ENCODE data around the gene ITGB6. TPM values are rescaled to one million over a fixed set of nuclear protein-coding genes. Genes with fewer than 3 reads are reported as not detected.
A peak's percentile ranks its signal among the peaks of the same experiment; 100 is the strongest.
"Not testable (repeated sequence)": the region's sequence is repeated elsewhere in the genome, so short reads cannot be mapped to it uniquely, and the experiment has no call there.

ITGB6 gene
- total and polyA plus RNA-seq, 2 donors = 0.32 to 0.33 TPM

- Histone ChIP-seq H3K27ac (ENCODE audit: low read depth in 1 of 2, low read length in 1 of 2) (no peak overlapping the region), H3K36me3 (ENCODE audit: control insufficient read depth in 2 of 2, insufficient read depth in 2 of 2, low read length in 1 of 2) (no peaks in the 10 kb centered on the region), H3K9me3 (ENCODE audit: control insufficient read depth in 2 of 2, insufficient read depth in 1 of 2, low read length in 1 of 2) (no peaks in the 10 kb centered on the region), H3K4me3 (ENCODE audit: low read length in 2 of 2) (no peak overlapping the region), H3K27me3 (ENCODE audit: control insufficient read depth in 2 of 2, insufficient read depth in 1 of 2, low read length in 1 of 2) (no peaks in the 10 kb centered on the region), H3K4me1 (ENCODE audit: control insufficient read depth in 2 of 2, insufficient read depth in 2 of 2, low read length in 2 of 2) (no peaks in the 10 kb centered on the region)
- 95% methylated on average over 4 of the region's 4 CpGs for WGBS
- no peak for DNase-seq (ENCODE audit: low read depth in 6 of 9, low spot score in 9 of 9)
Measured at GRCh38 chr2:160156100-160156499, 44.0 kb downstream of the ITGB6 start.

GRCh38 chr2:160148419-160148818, 51.7 kb downstream of the ITGB6 start:
- H3K36me3 ChIP-seq (ENCODE audit: control insufficient read depth in 2 of 2, insufficient read depth in 2 of 2, low read length in 1 of 2); H3K27ac ChIP-seq (ENCODE audit: low read depth in 1 of 2, low read length in 1 of 2); DNase-seq (ENCODE audit: low read depth in 6 of 9, low spot score in 9 of 9); H3K9me3 ChIP-seq (ENCODE audit: control insufficient read depth in 2 of 2, insufficient read depth in 1 of 2, low read length in 1 of 2); H3K27me3 ChIP-seq (ENCODE audit: control insufficient read depth in 2 of 2, insufficient read depth in 1 of 2, low read length in 1 of 2); H3K4me3 ChIP-seq (ENCODE audit: low read length in 2 of 2); H3K4me1 ChIP-seq (ENCODE audit: control insufficient read depth in 2 of 2, insufficient read depth in 2 of 2, low read length in 2 of 2): not testable (repeated sequence)
- WGBS = 96% methylated on average over 8 of the region's 8 CpGs

DNA sequence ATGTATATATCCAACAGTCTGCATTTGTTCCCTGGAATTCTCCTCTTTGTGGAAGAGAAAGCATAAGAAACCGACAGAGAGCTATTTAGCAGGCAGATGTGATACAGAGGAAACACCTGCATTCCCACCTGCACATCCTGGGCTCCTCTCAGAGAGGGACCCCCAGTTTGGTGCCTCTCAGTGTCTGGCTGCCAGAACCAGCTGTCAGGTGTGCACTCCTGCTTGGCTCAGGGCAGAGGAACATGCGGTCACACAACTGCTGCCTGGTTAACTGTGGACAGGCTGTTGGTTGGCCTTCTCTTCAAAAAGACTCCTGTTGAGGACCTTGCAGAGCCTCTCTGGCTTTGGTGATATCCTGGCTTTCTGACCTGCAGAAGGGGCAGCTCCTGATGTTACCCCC, 54.6 kb downstream of the ITGB6 start:
- no peaks in the 10 kb centered on the region for H3K27me3 ChIP-seq (ENCODE audit: control insufficient read depth in 2 of 2, insufficient read depth in 1 of 2, low read length in 1 of 2)
- H3K4me1 ChIP-seq (ENCODE audit: control insufficient read depth in 2 of 2, insufficient read depth in 2 of 2, low read length in 2 of 2) = no peaks in the 10 kb centered on the region
- peak in 3 of 9 donors; percentile 11 to 36 (median 19) for DNase-seq (ENCODE audit: low read depth in 6 of 9, low spot score in 9 of 9)
- H3K9me3 ChIP-seq (ENCODE audit: control insufficient read depth in 2 of 2, insufficient read depth in 1 of 2, low read length in 1 of 2) = peaks cover 0 to 3% of the 10 kb centered on the region in 2 donors
- WGBS = 33% methylated on average over 2 of the region's 2 CpGs
- H3K27ac ChIP-seq (ENCODE audit: low read depth in 1 of 2, low read length in 1 of 2) = no peak overlapping the region
- H3K4me3 ChIP-seq (ENCODE audit: low read length in 2 of 2) = no peak overlapping the region
- no peaks in the 10 kb centered on the region for H3K36me3 ChIP-seq (ENCODE audit: control insufficient read depth in 2 of 2, insufficient read depth in 2 of 2, low read length in 1 of 2)

- Histone ChIP-seq H3K27ac (ENCODE audit: low read depth in 1 of 2, low read length in 1 of 2) (no peak overlapping the region), H3K4me1 (ENCODE audit: control insufficient read depth in 2 of 2, insufficient read depth in 2 of 2, low read length in 2 of 2) (no peaks in the 10 kb centered on the region), H3K4me3 (ENCODE audit: low read length in 2 of 2) (no peak overlapping the region), H3K27me3 (ENCODE audit: control insufficient read depth in 2 of 2, insufficient read depth in 1 of 2, low read length in 1 of 2) (no peaks in the 10 kb centered on the region), H3K36me3 (ENCODE audit: control insufficient read depth in 2 of 2, insufficient read depth in 2 of 2, low read length in 1 of 2) (no peaks in the 10 kb centered on the region), H3K9me3 (ENCODE audit: control insufficient read depth in 2 of 2, insufficient read depth in 1 of 2, low read length in 1 of 2) (peaks cover 0 to 3% of the 10 kb centered on the region in 2 donors)
- WGBS = 74% methylated on average over 9 of the region's 9 CpGs
- DNase-seq (ENCODE audit: low read depth in 6 of 9, low spot score in 9 of 9) = no peak
Measured at GRCh38 chr2:160144280-160144990, 55.6 kb downstream of the ITGB6 start.

- WGBS = 98% methylated on average over 6 of the region's 6 CpGs
- no peak overlapping the region for H3K27ac ChIP-seq (ENCODE audit: low read depth in 1 of 2, low read length in 1 of 2)
Measured at GRCh38 chr2:160142472-160142871, 57.6 kb downstream of the ITGB6 start.

DNA sequence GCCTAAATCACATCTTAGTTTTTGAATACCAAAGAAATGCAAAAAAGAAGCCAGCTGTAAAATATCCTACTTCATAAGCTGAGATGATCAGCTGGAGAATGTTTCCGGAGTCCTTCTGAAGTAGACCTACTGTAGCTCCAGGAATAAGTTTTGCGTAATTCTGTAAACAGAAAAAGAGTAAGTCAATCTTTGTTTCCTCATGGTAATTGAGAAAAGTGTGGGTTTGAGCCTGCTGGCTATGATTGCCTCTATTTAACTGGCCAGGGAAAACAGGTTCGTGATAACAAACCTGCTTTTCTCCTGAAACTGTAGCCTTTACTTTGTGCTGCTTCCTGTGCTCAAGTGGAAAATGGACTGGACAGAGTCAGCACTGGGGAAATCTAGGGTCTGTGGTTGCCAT, 58.2 kb downstream of the ITGB6 start:
- Histone ChIP-seq H3K27me3 (ENCODE audit: control insufficient read depth in 2 of 2, insufficient read depth in 1 of 2, low read length in 1 of 2) (no peaks in the 10 kb centered on the region), H3K36me3 (ENCODE audit: control insufficient read depth in 2 of 2, insufficient read depth in 2 of 2, low read length in 1 of 2) (no peaks in the 10 kb centered on the region), H3K4me3 (ENCODE audit: low read length in 2 of 2) (no peak overlapping the region), H3K4me1 (ENCODE audit: control insufficient read depth in 2 of 2, insufficient read depth in 2 of 2, low read length in 2 of 2) (no peaks in the 10 kb centered on the region), H3K27ac (ENCODE audit: low read depth in 1 of 2, low read length in 1 of 2) (no peak overlapping the region), H3K9me3 (ENCODE audit: control insufficient read depth in 2 of 2, insufficient read depth in 1 of 2, low read length in 1 of 2) (peaks cover 0 to 3% of the 10 kb centered on the region in 2 donors)
- DNase-seq (ENCODE audit: low read depth in 6 of 9, low spot score in 9 of 9) = no peak
- 97% methylated on average over 3 of the region's 3 CpGs for whole genome bisulfite sequencing

More at GRCh38 chr2:160142472-160142871, 57.6 kb downstream of the ITGB6 start:
- Histone ChIP-seq H3K4me1 (ENCODE audit: control insufficient read depth in 2 of 2, insufficient read depth in 2 of 2, low read length in 2 of 2) (no peaks in the 10 kb centered on the region), H3K9me3 (ENCODE audit: control insufficient read depth in 2 of 2, insufficient read depth in 1 of 2, low read length in 1 of 2) (peaks cover 0 to 3% of the 10 kb centered on the region in 2 donors), H3K27me3 (ENCODE audit: control insufficient read depth in 2 of 2, insufficient read depth in 1 of 2, low read length in 1 of 2) (no peaks in the 10 kb centered on the region), H3K36me3 (ENCODE audit: control insufficient read depth in 2 of 2, insufficient read depth in 2 of 2, low read length in 1 of 2) (no peaks in the 10 kb centered on the region), H3K4me3 (ENCODE audit: low read length in 2 of 2) (no peak overlapping the region)
- no peak for DNase-seq (ENCODE audit: low read depth in 6 of 9, low spot score in 9 of 9)

DNA sequence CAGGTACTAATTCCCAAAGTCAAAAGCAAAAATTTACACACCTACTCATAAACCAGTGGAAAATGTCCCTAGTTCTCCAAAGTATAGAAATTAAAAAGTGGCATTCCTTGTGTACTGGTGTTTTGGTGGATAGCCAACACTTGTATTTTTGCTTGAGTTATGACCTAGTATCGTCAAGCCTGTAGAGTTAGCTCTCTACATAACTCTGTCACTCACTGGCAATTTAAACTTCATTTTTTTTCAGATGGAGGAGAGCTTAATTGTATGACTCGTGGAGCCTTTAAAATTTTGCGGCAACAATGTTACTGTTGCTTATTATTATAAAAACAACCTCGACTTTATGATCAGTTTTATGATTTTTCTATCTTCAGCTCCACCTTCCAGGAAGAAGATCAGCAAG, 58.7 kb downstream of the ITGB6 start:
- DNase-seq (ENCODE audit: low read depth in 6 of 9, low spot score in 9 of 9) = no peak
- WGBS = 95% methylated on average over 4 of the region's 4 CpGs

GRCh38 chr2:160140471-160140870, 59.6 kb downstream of the ITGB6 start:
- H3K4me1 ChIP-seq (ENCODE audit: control insufficient read depth in 2 of 2, insufficient read depth in 2 of 2, low read length in 2 of 2) = no peaks in the 10 kb centered on the region
- 98% methylated on average over 4 of the region's 4 CpGs for WGBS
- peaks cover 0 to 2% of the 10 kb centered on the region in 2 donors for H3K9me3 ChIP-seq (ENCODE audit: control insufficient read depth in 2 of 2, insufficient read depth in 1 of 2, low read length in 1 of 2)
- no peaks in the 10 kb centered on the region for H3K36me3 ChIP-seq (ENCODE audit: control insufficient read depth in 2 of 2, insufficient read depth in 2 of 2, low read length in 1 of 2)
- DNase-seq (ENCODE audit: low read depth in 6 of 9, low spot score in 9 of 9) = no peak
- no peaks in the 10 kb centered on the region for H3K27me3 ChIP-seq (ENCODE audit: control insufficient read depth in 2 of 2, insufficient read depth in 1 of 2, low read length in 1 of 2)
- H3K27ac ChIP-seq (ENCODE audit: low read depth in 1 of 2, low read length in 1 of 2) = no peak overlapping the region
- H3K4me3 ChIP-seq (ENCODE audit: low read length in 2 of 2) = no peak overlapping the region

More for the DNA sequence above, 58.7 kb downstream of the ITGB6 start:
- H3K27me3 ChIP-seq (ENCODE audit: control insufficient read depth in 2 of 2, insufficient read depth in 1 of 2, low read length in 1 of 2) = no peaks in the 10 kb centered on the region
- no peaks in the 10 kb centered on the region for H3K36me3 ChIP-seq (ENCODE audit: control insufficient read depth in 2 of 2, insufficient read depth in 2 of 2, low read length in 1 of 2)
- H3K9me3 ChIP-seq (ENCODE audit: control insufficient read depth in 2 of 2, insufficient read depth in 1 of 2, low read length in 1 of 2) = peaks cover 0 to 3% of the 10 kb centered on the region in 2 donors
- no peak overlapping the region for H3K27ac ChIP-seq (ENCODE audit: low read depth in 1 of 2, low read length in 1 of 2)
- no peak overlapping the region for H3K4me3 ChIP-seq (ENCODE audit: low read length in 2 of 2)
- no peaks in the 10 kb centered on the region for H3K4me1 ChIP-seq (ENCODE audit: control insufficient read depth in 2 of 2, insufficient read depth in 2 of 2, low read length in 2 of 2)

GRCh38 chr2:160139991-160140390, 60.1 kb downstream of the ITGB6 start:
- no peaks in the 10 kb centered on the region for H3K27me3 ChIP-seq (ENCODE audit: control insufficient read depth in 2 of 2, insufficient read depth in 1 of 2, low read length in 1 of 2)
- H3K4me1 ChIP-seq (ENCODE audit: control insufficient read depth in 2 of 2, insufficient read depth in 2 of 2, low read length in 2 of 2) = no peaks in the 10 kb centered on the region
- H3K4me3 ChIP-seq (ENCODE audit: low read length in 2 of 2) = no peak overlapping the region
- DNase-seq (ENCODE audit: low read depth in 6 of 9, low spot score in 9 of 9) = no peak
- WGBS = 99% methylated on average over 1 of the region's 1 CpG
- H3K9me3 ChIP-seq (ENCODE audit: control insufficient read depth in 2 of 2, insufficient read depth in 1 of 2, low read length in 1 of 2) = no peaks in the 10 kb centered on the region
- H3K27ac ChIP-seq (ENCODE audit: low read depth in 1 of 2, low read length in 1 of 2) = no peak overlapping the region
- H3K36me3 ChIP-seq (ENCODE audit: control insufficient read depth in 2 of 2, insufficient read depth in 2 of 2, low read length in 1 of 2) = no peaks in the 10 kb centered on the region

Data from thymus (tissue), 11 donors.